HG02938 (cell line): ENCODE measurements around the gene RAB35.
A peak's percentile ranks its signal among the peaks of the same experiment; 100 is the strongest.

Source experiments
- ATAC-seq: cut with Tn5 transposase; IDR thresholded peaks from one replicate; pipeline ENCODE4 v1.9.1; 2021; ENCODE audit warnings: mild to moderate bottlenecking, moderate library complexity; ENCODE audit not compliant: unreplicated experiment

The RAB35 gene

GRCh38 chr12:120090206-120090605 is 26.3 kb downstream of the RAB35 start:
- no peak for ATAC-seq

- ATAC-seq, result no peak
Observed at GRCh38 chr12:120089796-120090195, 26.8 kb downstream of the RAB35 start.

GRCh38 chr12:120089105-120089504 is 27.4 kb downstream of the RAB35 start:
- no peak for ATAC-seq

- peak; percentile 98 for ATAC-seq
Observed at GRCh38 chr12:120086801-120087621, 29.5 kb downstream of the RAB35 start.

- no peak for ATAC-seq
Observed at GRCh38 chr12:120085920-120086645, 30.5 kb downstream of the RAB35 start.

- ATAC-seq, result no peak
Observed at GRCh38 chr12:120081641-120082040, 34.9 kb downstream of the RAB35 start.

GRCh38 chr12:120079411-120080400 is 36.8 kb downstream of the RAB35 start:
- no peak for ATAC-seq

- ATAC-seq, result no peak
Observed at GRCh38 chr12:120078868-120079267, 37.7 kb downstream of the RAB35 start.

GRCh38 chr12:120077260-120077659 is 39.3 kb downstream of the RAB35 start:
- no peak for ATAC-seq

- ATAC-seq, result no peak
Observed at GRCh38 chr12:120076651-120077050, 39.9 kb downstream of the RAB35 start.

- no peak for ATAC-seq
Observed at GRCh38 chr12:120075034-120075616, 41.4 kb downstream of the RAB35 start.

- no peak for ATAC-seq
Observed at GRCh38 chr12:120072472-120073249, 43.9 kb downstream of the RAB35 start.

GRCh38 chr12:120071493-120072020 is 45.0 kb downstream of the RAB35 start:
- ATAC-seq, result no peak

- ATAC-seq, result no peak
Observed at GRCh38 chr12:120069278-120069677, 47.3 kb downstream of the RAB35 start.

GRCh38 chr12:120067901-120068300 is 48.7 kb downstream of the RAB35 start:
- no peak for ATAC-seq

- no peak for ATAC-seq
Observed at GRCh38 chr12:120067084-120067869, 49.3 kb downstream of the RAB35 start.

- ATAC-seq, result no peak
Observed at GRCh38 chr12:120066341-120066740, 50.2 kb downstream of the RAB35 start.

- ATAC-seq, result no peak
Observed at GRCh38 chr12:120065472-120065871, 51.1 kb downstream of the RAB35 start.
